GM19025 (cell line): ENCODE results near the gene VPS37C.
"Not testable (repeated sequence)": the region's sequence is repeated elsewhere in the genome, so short reads cannot be mapped to it uniquely, and the experiment has no call there.

Experiments used
- ATAC-seq: cut with Tn5 transposase; IDR thresholded peaks from one replicate; pipeline ENCODE4 v1.9.1; 2021; ENCODE audit warnings: mild to moderate bottlenecking, low read depth, moderate library complexity; ENCODE audit not compliant: unreplicated experiment

The VPS37C gene

GRCh38 chr11:61176446-61176845 lies 15.2 kb upstream of the VPS37C start:
- no peak for ATAC-seq

GRCh38 chr11:61174949-61175348 lies 13.7 kb upstream of the VPS37C start:
- no peak for ATAC-seq

- no peak for ATAC-seq
Measured at GRCh38 chr11:61174273-61174672, 13.0 kb upstream of the VPS37C start.

- no peak for ATAC-seq
Measured at GRCh38 chr11:61173456-61173855, 12.2 kb upstream of the VPS37C start.

GRCh38 chr11:61172888-61173287 lies 11.7 kb upstream of the VPS37C start:
- no peak for ATAC-seq

- no peak for ATAC-seq
Measured at GRCh38 chr11:61172356-61172755, 11.1 kb upstream of the VPS37C start.

- no peak for ATAC-seq
Measured at GRCh38 chr11:61171907-61172306, 10.7 kb upstream of the VPS37C start.

GRCh38 chr11:61170566-61170965 lies 9.3 kb upstream of the VPS37C start:
- ATAC-seq = no peak

GRCh38 chr11:61168800-61169199 lies 7.6 kb upstream of the VPS37C start:
- no peak for ATAC-seq

- no peak for ATAC-seq
Measured at GRCh38 chr11:61168042-61168688, 6.9 kb upstream of the VPS37C start.

GRCh38 chr11:61166331-61166730 lies 5.1 kb upstream of the VPS37C start:
- ATAC-seq = not testable (repeated sequence)

- ATAC-seq = not testable (repeated sequence)
Measured at GRCh38 chr11:61165785-61166184, 4.6 kb upstream of the VPS37C start.

GRCh38 chr11:61164606-61165424 lies 3.6 kb upstream of the VPS37C start:
- ATAC-seq = no peak

GRCh38 chr11:61163714-61164605 lies 2.7 kb upstream of the VPS37C start:
- no peak for ATAC-seq

- no peak for ATAC-seq
Measured at GRCh38 chr11:61163021-61163420, 1.8 kb upstream of the VPS37C start.

GRCh38 chr11:61162092-61162941 lies 1.1 kb upstream of the VPS37C start:
- no peak for ATAC-seq

- no peak for ATAC-seq
Measured at GRCh38 chr11:61160487-61161189, 588 bp downstream of the VPS37C start.

GRCh38 chr11:61158691-61159381 lies 2.4 kb downstream of the VPS37C start:
- ATAC-seq = no peak

GRCh38 chr11:61157743-61158142 lies 3.5 kb downstream of the VPS37C start:
- no peak for ATAC-seq
